ENCODE measurements around the gene TAOK3. TPM values are rescaled to one million over a fixed set of nuclear protein-coding genes. Genes with fewer than 3 reads are reported as not detected.

Gene TAOK3
- total and polyA plus RNA-seq, 10 of the 15 experiments (the other 5 are each of a cell fraction or from before 2014, with no cell fraction given): 41.3 to 131 (median 57.8) TPM

- H3K27me3 ChIP-seq (replicated peaks in 1 of 2; ENCODE audit: control insufficient read depth in 2 of 2, insufficient read depth in 2 of 2, low read length in 1 of 2): no peaks in the 10 kb centered on the region
- peak overlapping the region; percentile 64 for H3K27ac ChIP-seq (ENCODE audit: control insufficient read depth, insufficient read depth)
- TF ChIP-seq, protein P1, sequence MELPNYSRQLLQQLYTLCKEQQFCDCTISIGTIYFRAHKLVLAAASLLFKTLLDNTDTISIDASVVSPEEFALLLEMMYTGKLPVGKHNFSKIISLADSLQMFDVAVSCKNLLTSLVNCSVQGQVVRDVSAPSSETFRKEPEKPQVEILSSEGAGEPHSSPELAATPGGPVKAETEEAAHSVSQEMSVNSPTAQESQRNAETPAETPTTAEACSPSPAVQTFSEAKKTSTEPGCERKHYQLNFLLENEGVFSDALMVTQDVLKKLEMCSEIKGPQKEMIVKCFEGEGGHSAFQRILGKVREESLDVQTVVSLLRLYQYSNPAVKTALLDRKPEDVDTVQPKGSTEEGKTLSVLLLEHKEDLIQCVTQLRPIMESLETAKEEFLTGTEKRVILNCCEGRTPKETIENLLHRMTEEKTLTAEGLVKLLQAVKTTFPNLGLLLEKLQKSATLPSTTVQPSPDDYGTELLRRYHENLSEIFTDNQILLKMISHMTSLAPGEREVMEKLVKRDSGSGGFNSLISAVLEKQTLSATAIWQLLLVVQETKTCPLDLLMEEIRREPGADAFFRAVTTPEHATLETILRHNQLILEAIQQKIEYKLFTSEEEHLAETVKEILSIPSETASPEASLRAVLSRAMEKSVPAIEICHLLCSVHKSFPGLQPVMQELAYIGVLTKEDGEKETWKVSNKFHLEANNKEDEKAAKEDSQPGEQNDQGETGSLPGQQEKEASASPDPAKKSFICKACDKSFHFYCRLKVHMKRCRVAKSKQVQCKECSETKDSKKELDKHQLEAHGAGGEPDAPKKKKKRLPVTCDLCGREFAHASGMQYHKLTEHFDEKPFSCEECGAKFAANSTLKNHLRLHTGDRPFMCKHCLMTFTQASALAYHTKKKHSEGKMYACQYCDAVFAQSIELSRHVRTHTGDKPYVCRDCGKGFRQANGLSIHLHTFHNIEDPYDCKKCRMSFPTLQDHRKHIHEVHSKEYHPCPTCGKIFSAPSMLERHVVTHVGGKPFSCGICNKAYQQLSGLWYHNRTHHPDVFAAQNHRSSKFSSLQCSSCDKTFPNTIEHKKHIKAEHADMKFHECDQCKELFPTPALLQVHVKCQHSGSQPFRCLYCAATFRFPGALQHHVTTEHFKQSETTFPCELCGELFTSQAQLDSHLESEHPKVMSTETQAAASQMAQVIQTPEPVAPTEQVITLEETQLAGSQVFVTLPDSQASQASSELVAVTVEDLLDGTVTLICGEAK (IDR thresholded peaks at IDR 0.05; ENCODE audit: borderline replicate concordance): no peak
- TF ChIP-seq SMC3 (IDR thresholded peaks at IDR 0.05; ENCODE audit: borderline replicate concordance, low read length): no peak
- peak; percentile 68; the same call in 1 of the 2 replicates for TF ChIP-seq GATAD2B (conservative IDR thresholded peaks at IDR 0.05; ENCODE audit: low read depth)
- 0 out of 2 replicates have a peak, but pooled peaks have one; percentile 19 for TF ChIP-seq POLR2A (IDR thresholded peaks at IDR 0.05; ENCODE audit: low read depth, low read length)
- 0 out of 4 replicates have a peak, but pooled peaks of 1 of the 2 experiments have one; percentile 22 for TF ChIP-seq IKZF2 (IDR thresholded peaks at IDR 0.05)
- no peak for TF ChIP-seq TCF7 (IDR thresholded peaks at IDR 0.05; ENCODE audit: borderline replicate concordance)
- TF ChIP-seq BACH1 (IDR thresholded peaks at IDR 0.05; ENCODE audit: borderline replicate concordance): 0 out of 2 replicates have a peak, but pooled peaks have one; percentile 16
- TF ChIP-seq DPF2 (IDR thresholded peaks at IDR 0.05): 0 out of 2 replicates have a peak, but pooled peaks have one; percentile 23
- TF ChIP-seq LARP7 (IDR thresholded peaks at IDR 0.05): 0 out of 2 replicates have a peak, but pooled peaks have one; percentile 10
- TF ChIP-seq HDAC2 (IDR thresholded peaks at IDR 0.05): no peak
- TF ChIP-seq IKZF1 (conservative IDR thresholded peaks at IDR 0.05): peak; percentile 56
- no TSS peak for BruUV-seq (replicated peaks)
- ATAC-seq (peak; percentile 15), FAIRE-seq (no peak), DNase-seq (ENCODE audit: low read depth, low spot score) (no peak)
- H3K9me3 ChIP-seq (replicated peaks; ENCODE audit: control insufficient read depth, insufficient read depth, low read length): no peaks in the 10 kb centered on the region
- H3K4me3 ChIP-seq: peak overlapping the region; percentile 92
- H4K20me1 ChIP-seq (ENCODE audit: control insufficient read depth, insufficient read depth): no peaks in the 10 kb centered on the region
- in situ Hi-C loops (cut with MboI): loop anchor here (5.0 kb wide), 1 partner anchor 189 kb away; no protein-coding TSS in a partner anchor
- peaks cover 39% of the 10 kb centered on the region for H3K79me2 ChIP-seq (ENCODE audit: control insufficient read depth, insufficient read depth, low read length)
- ChIA-PET CTCF (interaction anchor here (1.0 to 3.9 kb wide), 7 partner anchors 14 to 206 kb away, joined by 3 to 46 read pairs (median 3); no protein-coding TSS in a partner anchor), RAD21 (ENCODE audit: unreplicated experiment) (interaction anchor here (0.8 to 2.6 kb wide), 16 partner anchors 11 to 251 kb away, joined by 3 to 20 read pairs (median 4); no protein-coding TSS in a partner anchor), POLR2A (interaction anchor here (0.6 to 1.7 kb wide), 10 partner anchors 12 to 236 kb away, joined by 3 to 8 read pairs (median 4); partner anchors contain the start of gene PEBP1), SMC1A (ENCODE audit: uncharacterized antibody, unreplicated experiment) (interaction anchor here (1.1 to 5.5 kb wide), 14 partner anchors 11 to 191 kb away, joined by 3 to 98 read pairs (median 4); no protein-coding TSS in a partner anchor)
- intact Hi-C loops (cut with micrococcal nuclease; ENCODE audit: unreplicated experiment): loop anchor here (2.0 kb wide), 1 partner anchor 65 kb away; no protein-coding TSS in a partner anchor
- H3K4me2 ChIP-seq (ENCODE audit: control insufficient read depth, insufficient read depth): peak overlapping the region; percentile 81
- H3K4me1 ChIP-seq (ENCODE audit: control insufficient read depth, insufficient read depth, low read length): peaks cover 3% of the 10 kb centered on the region; the same call in 1 of the 2 replicates
- H2AFZ ChIP-seq (ENCODE audit: control insufficient read depth, low read depth, low read length): peak overlapping the region; percentile 52
- under 1% methylated on average over 38 of the region's 60 CpGs for WGBS (ENCODE audit: insufficient coverage, insufficient replicate concordance, low lambda C conversion rate, missing lambda C conversion rate)
- H3K9ac ChIP-seq (ENCODE audit: control insufficient read depth, insufficient read depth, low read length): peak overlapping the region; percentile 84
- H3K36me3 ChIP-seq (ENCODE audit: control insufficient read depth in 2 of 2, insufficient read depth in 2 of 2, low read length in 1 of 2): no peaks in the 10 kb centered on the region
Observed at GRCh38 chr12:118371321-118372282, 1.1 kb downstream of the TAOK3 start.
